DOHH2 (cell line): Measurements from ENCODE around the gene NPAS3.

Experiments used
- H3F3A ChIP-seq: fragments of 200-600 bp; sonication (generic), shearing (Covaris generic); 2 replicates; pipeline ENCODE4 v1.6.0; 2016; ENCODE audit warnings: antibody characterized with exemption, mild to moderate bottlenecking; ENCODE audit not compliant: control insufficient read depth, insufficient read depth
- H3K27ac ChIP-seq: fragments of 200-600 bp; sonication (generic); 2 replicates; pipeline ENCODE4 v1.5.1; 2014; ENCODE audit warnings: low read depth, mild to moderate bottlenecking, low read length, moderate library complexity
- H3K27me3 ChIP-seq: fragments of 200-600 bp; sonication (generic); 2 replicates; pipeline ENCODE4 v1.6.1; 2014; ENCODE audit warnings: mild to moderate bottlenecking, low read length, mixed read lengths; ENCODE audit not compliant: control insufficient read depth
- H3K36me3 ChIP-seq: fragments of 200-600 bp; sonication (generic); 2 replicates; pipeline ENCODE4 v1.6.1; 2014; ENCODE audit warnings: mild to moderate bottlenecking, low read length, moderate library complexity, mixed read lengths; ENCODE audit not compliant: control insufficient read depth
- H3K4me1 ChIP-seq: fragments of 200-600 bp; sonication (generic); 2 replicates; pipeline ENCODE4 v1.6.1; 2014; ENCODE audit warnings: mild to moderate bottlenecking, low read length, mixed read lengths; ENCODE audit not compliant: control insufficient read depth
- H3K4me2 ChIP-seq: fragments of 200-600 bp; sonication (generic); 2 replicates; pipeline ENCODE4 v1.6.0; 2014; ENCODE audit warnings: mild to moderate bottlenecking, low read length, moderate library complexity
- H3K4me3 ChIP-seq: fragments of 200-600 bp; sonication (generic); 2 replicates; pipeline ENCODE4 v1.5.1; 2014; ENCODE audit warnings: mild to moderate bottlenecking, low read length, mixed read lengths
- H3K79me2 ChIP-seq: fragments of 200-600 bp; sonication (generic); 2 replicates; pipeline ENCODE4 v1.6.1; 2014; ENCODE audit warnings: mild to moderate bottlenecking, low read length, mixed read lengths; ENCODE audit not compliant: control insufficient read depth
- H3K9me2 ChIP-seq: fragments of 200-600 bp; sonication (generic); replicated peaks from 2 replicates; pipeline ENCODE4 v1.6.1; 2014; ENCODE audit warnings: mild to moderate bottlenecking, low read length, mixed read lengths; ENCODE audit not compliant: control insufficient read depth
- H3K9me3 ChIP-seq: fragments of 200-600 bp; sonication (generic); 2 replicates; pipeline ENCODE4 v1.6.1; 2014; ENCODE audit warnings: antibody characterized with exemption, low read length, mixed read lengths; ENCODE audit not compliant: control insufficient read depth, insufficient read depth
- H4K20me1 ChIP-seq: fragments of 200-600 bp; sonication (generic); 2 replicates; pipeline ENCODE4 v1.6.0; 2014; ENCODE audit warnings: low read depth, mild to moderate bottlenecking, antibody characterized with exemption, low read length, moderate library complexity; ENCODE audit not compliant: control insufficient read depth, insufficient read depth
- CTCF ChIP-seq: fragments of 200-600 bp; sonication (generic); IDR thresholded peaks from one replicate; pipeline ENCODE4 v1.5.1; 2014; ENCODE audit warnings: antibody characterized with exemption, mild to moderate bottlenecking, low read depth, low read length; ENCODE audit not compliant: poor library complexity, severe bottlenecking
- EZH2phosphoT487 ChIP-seq: fragments of 200-600 bp; sonication (generic); IDR thresholded peaks from 2 replicates; pipeline ENCODE4 v1.6.1; 2017; ENCODE audit warnings: borderline replicate concordance, mild to moderate bottlenecking, antibody characterized with exemption, low read length, moderate library complexity, mixed read lengths

The NPAS3 gene

GRCh38 chr14:33602396-33602795, 663.7 kb downstream of the NPAS3 start:
- Histone ChIP-seq H3K36me3 (no peaks in the 10 kb centered on the region), H4K20me1 (no peaks in the 10 kb centered on the region), H3K9me3 (no peaks in the 10 kb centered on the region), H3F3A (no peaks in the 10 kb centered on the region), H3K27me3 (no peaks in the 10 kb centered on the region), H3K9me2 (no peaks in the 10 kb centered on the region), H3K4me1 (no peaks in the 10 kb centered on the region), H3K4me2 (no peak overlapping the region), H3K4me3 (no peak overlapping the region), H3K27ac (no peak overlapping the region), H3K79me2 (no peaks in the 10 kb centered on the region)
- TF ChIP-seq CTCF (no peak), EZH2phosphoT487 (no peak)

- no peaks in the 10 kb centered on the region for H3K9me3 ChIP-seq
- H3K4me1 ChIP-seq: no peaks in the 10 kb centered on the region
- no peaks in the 10 kb centered on the region for H3K79me2 ChIP-seq
- no peak overlapping the region for H3K4me2 ChIP-seq
- H3F3A ChIP-seq: no peaks in the 10 kb centered on the region
- no peaks in the 10 kb centered on the region for H3K27me3 ChIP-seq
- no peaks in the 10 kb centered on the region for H4K20me1 ChIP-seq
- no peak overlapping the region for H3K27ac ChIP-seq
- no peaks in the 10 kb centered on the region for H3K9me2 ChIP-seq
- H3K36me3 ChIP-seq: no peaks in the 10 kb centered on the region
- no peak overlapping the region for H3K4me3 ChIP-seq
- TF ChIP-seq EZH2phosphoT487: no peak
- no peak for TF ChIP-seq CTCF
Measured at GRCh38 chr14:33606591-33606990, 667.9 kb downstream of the NPAS3 start.

- Histone ChIP-seq H3F3A (no peaks in the 10 kb centered on the region), H3K9me2 (no peaks in the 10 kb centered on the region), H4K20me1 (no peaks in the 10 kb centered on the region), H3K9me3 (no peaks in the 10 kb centered on the region), H3K79me2 (no peaks in the 10 kb centered on the region), H3K4me2 (no peak overlapping the region), H3K36me3 (no peaks in the 10 kb centered on the region), H3K27me3 (no peaks in the 10 kb centered on the region), H3K4me3 (no peak overlapping the region), H3K27ac (no peak overlapping the region), H3K4me1 (no peaks in the 10 kb centered on the region)
- TF ChIP-seq CTCF (no peak), EZH2phosphoT487 (no peak)
Measured at GRCh38 chr14:33609582-33609981, 670.9 kb downstream of the NPAS3 start.

- no peaks in the 10 kb centered on the region for H3K27me3 ChIP-seq
- no peaks in the 10 kb centered on the region for H3F3A ChIP-seq
- no peaks in the 10 kb centered on the region for H3K36me3 ChIP-seq
- H3K79me2 ChIP-seq: no peaks in the 10 kb centered on the region
- no peak overlapping the region for H3K4me2 ChIP-seq
- H3K9me2 ChIP-seq: no peaks in the 10 kb centered on the region
- no peak overlapping the region for H3K4me3 ChIP-seq
- no peak for TF ChIP-seq EZH2phosphoT487
- TF ChIP-seq CTCF: no peak
- H3K4me1 ChIP-seq: no peaks in the 10 kb centered on the region
- no peaks in the 10 kb centered on the region for H4K20me1 ChIP-seq
- H3K9me3 ChIP-seq: no peaks in the 10 kb centered on the region
- no peak overlapping the region for H3K27ac ChIP-seq
Measured at GRCh38 chr14:33610121-33610520, 671.4 kb downstream of the NPAS3 start.
